NCI-H1930 (cell line): ENCODE measurements around the gene SLC26A1.
A peak's percentile ranks its signal among the peaks of the same experiment; 100 is the strongest.
"Not testable (repeated sequence)": the region's sequence is repeated elsewhere in the genome, so short reads cannot be mapped to it uniquely, and the experiment has no call there.

ENCODE experiments used
- DNase-seq, 2 experiments: peaks; one replicate each; lab custom pipeline; 2025; lab: John Stamatoyannopoulos, UW

The SLC26A1 gene

DNA sequence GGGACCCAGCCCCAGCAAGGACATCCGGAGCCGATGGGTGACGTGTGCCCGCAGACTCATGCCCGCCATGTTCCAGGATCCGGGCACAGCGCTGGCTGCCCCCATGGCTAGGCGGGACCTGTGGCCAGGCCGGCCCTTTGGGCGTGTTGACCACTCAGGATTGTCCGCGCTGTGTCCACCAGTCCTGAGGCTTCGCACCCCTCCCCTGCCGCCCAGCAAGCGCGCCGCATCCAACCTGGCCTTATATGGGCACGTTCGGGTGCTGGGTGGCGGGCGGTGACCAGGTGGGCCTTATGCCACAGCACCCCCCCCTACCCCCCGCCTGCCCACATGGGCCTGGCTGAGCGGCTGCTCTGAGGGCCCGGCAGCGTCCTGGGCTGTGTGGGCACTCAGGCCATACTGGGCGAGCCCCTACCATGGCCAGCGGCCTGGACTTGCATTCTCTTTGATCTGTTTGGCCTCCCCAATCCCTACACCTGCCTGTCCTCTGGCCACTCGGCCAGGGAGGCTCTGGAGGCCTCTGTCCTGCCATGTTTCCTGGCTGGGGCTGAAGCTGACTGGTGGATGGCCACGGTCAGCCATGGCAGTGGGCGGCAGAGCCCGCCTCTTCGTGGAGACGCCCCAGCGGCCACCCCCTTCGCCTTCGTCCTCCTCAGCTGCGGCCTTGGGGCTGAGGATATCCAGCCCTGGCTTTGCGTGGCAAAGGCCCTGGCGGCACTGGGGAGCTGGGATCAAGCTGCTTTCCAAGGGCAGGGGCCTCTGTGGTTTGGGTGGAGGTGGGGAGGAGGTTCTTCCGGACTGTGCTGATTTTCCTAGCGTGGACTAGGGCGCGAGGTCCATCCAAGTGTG is 20.2 kb upstream of the SLC26A1 start:
- DNase-seq, result no peak

DNA sequence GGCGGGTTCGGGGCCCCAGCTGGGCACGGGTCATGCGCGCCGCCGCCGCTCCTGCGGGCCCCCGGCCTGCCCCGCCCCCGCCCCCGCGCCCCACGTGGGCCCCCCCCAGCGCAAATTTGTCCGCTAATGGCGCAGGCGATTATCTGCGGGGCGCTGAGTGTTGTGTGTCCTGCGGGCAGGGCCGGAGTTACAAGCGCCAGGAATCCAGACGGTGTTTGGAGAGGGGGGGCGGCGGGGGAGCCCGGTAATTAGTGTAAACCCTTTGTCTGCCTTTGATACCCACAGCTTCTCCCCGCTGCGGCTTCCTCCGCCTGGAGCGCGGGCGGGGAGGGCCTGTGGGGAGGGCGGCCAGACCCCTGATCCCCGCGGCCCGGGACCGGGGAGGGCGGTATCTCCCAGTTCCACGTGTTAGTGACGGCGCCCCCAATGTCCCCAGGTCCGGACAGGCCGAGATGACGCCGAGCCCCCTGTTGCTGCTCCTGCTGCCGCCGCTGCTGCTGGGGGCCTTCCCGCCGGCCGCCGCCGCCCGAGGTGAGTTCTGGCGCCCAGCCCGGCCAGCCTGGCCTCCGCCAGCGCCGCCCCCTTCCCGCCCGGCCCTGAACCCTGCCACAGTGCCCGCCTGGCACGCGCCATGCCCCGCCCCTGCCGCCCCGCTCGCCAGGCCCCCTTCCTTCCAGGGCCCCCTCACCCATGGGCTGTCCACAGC is 19.0 kb upstream of the SLC26A1 start:
- no peak for DNase-seq

DNA sequence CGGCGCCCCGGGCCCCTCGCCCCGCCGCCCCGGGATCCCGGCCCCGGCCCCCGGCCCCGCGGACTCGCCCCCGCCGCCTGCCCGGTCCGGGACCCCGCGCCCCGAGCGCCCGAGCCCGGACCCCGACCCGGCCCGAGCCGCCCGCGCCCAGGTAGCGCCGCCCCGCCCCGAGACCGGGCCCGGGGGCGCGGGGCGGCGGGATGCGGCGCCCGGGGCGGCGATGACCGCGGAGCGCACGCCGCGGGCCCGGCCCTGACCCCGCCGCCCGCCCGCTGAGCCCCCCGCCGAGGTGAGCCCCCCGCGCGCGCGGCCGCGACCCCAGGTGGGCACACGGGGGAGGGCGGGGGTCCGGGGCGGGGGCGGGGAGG is 18.4 kb upstream of the SLC26A1 start:
- DNase-seq, result no peak

DNA sequence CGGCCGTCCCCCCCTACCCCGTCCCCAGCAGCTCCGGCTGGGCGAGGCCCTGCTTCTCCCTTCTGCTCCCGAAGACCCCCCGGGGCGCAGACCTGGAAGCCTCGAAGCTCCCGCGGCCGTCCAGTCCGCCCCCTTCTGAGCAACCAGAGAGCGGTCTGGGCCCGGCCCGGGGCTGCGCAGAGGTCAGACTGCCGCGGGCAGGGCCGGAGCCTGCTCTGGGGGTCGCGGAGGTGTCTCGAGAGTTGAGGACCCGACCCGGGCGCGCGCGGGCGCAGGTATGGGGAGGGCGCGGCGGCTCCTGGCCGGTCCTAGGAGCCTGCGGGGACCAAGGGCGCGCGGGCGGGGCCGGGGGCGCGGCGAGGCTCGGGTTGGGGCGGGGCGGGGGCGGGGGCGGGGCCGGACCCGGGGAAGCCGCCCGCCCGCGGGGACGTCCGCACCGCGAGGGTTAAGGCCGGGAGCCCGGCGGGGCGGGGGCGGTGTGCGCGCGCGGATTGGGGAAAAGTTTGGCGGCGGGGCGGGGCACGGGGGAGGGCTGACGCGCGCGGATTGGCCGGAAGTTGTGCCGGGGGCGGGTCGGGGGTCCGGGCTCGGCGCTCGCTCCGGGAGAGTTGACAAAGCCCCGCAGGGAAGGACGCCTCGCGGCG is 17.9 kb upstream of the SLC26A1 start, which contains the start of gene FGFRL1:
Gene FGFRL1, plus strand, starts transcription at position 605 of the 644 bp plus-strand sequence. CDS start 860 bp downstream, outside the sequence.
- peak; percentile 31 to 62 for DNase-seq

DNA sequence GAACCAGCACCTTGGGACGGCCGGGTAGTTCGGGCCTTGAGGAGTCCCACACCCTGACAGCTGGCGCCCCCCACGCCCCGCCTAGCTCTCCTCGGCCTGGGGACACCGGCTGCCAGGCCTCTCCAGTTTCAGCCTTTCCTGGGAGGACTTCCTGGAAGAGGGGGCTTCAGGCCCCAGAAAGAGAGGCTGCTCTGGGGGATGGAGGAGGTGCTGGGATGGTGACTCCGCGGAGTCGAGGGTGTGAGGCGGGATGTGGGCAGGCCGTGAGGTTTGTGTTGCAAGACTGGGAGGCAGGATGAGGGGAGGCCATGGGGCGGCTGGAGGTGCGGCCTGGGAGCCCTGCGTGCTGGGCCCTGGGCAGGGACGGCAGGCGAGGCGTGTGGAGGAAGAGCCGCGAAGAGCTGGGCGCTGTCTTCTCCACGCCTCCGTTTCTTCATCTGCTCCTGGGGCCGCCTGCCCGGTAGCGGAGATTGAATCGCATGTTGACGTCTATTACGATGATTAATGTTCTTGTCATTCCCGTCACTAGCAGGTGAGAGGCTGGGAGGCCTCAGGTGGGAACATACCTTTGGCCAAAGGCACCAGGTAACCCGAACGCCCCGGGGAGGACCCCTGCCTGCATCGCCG is 17.3 kb upstream of the SLC26A1 start:
- no peak for DNase-seq

DNA sequence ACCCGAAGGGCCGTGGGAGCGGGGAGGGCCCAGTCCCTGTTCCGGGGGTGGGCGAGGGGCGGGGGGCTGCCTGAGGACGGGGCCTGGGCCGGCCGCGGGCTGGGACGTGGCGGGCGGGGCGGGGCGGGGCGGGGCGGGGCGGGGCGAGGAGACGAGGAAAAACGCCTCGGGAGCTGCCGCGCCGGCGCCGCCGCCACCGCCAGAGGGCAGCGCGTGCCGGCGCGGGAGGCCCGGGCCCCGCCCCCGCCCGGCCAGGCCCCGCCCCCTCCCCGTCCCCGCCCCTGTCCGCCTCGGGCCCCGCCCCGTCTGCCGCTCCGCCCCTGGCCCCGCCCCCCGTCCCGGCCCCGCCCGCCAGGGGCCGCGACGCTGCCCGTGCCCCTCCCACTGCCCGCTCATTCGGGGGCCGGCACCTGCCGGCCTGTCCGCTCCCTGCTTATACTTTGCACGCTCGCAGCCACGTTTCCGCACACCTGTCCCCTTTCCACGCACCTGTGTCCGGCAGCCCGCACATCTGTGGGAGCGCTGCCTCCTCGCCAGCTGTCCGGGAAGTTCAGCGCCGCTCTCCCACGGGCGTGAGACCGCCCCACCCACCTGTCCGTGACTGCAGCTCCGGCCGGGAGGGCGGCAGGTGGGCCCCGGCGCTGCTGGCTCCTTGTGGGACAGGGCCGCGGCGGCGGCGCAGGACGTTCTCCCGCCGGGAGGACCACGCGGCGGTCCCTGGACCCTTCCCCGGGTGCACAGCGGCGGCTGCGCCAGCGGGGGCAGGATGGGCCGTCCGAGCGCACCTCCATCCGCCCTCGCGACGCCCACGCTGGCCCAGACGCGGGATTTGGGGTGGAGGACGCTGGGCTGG is 16.6 kb upstream of the SLC26A1 start:
- peak in 1 of 2 experiments; percentile 63 for DNase-seq

DNA sequence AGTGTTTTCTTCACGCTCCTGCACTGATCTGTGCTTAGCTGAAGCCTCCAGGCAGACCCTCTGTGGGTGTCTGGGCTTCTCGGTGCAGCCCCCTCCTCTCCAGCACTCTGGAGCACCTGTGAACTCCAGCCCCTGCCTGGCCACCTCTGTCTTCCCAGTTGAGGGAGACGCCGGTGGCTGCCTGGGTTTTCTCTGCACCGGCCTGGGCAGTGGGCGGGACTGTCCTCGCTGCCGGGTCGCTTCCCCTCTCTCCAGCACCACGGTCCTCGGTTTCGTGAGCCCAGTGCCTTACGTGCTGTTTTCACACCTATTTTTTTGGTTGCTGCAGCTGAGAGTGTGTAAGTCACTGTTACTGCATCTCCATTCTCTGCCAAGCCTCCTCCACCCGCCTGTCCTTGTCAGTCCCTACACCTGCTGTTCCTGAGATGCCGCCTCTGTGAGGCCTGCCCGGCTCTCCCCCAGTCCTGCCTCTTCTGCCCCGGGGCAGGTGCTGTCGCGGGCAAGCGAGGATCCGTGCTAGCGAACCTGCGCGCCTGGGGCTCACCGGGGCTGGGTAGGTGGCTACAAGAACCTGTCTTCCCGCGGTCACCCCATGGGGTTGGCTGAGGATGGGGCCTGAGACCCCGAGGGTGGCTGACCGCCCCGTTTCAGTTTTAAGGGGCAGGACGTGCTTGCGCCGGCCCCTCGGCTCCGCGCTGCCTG is 15.8 kb upstream of the SLC26A1 start:
- DNase-seq, result no peak

DNA sequence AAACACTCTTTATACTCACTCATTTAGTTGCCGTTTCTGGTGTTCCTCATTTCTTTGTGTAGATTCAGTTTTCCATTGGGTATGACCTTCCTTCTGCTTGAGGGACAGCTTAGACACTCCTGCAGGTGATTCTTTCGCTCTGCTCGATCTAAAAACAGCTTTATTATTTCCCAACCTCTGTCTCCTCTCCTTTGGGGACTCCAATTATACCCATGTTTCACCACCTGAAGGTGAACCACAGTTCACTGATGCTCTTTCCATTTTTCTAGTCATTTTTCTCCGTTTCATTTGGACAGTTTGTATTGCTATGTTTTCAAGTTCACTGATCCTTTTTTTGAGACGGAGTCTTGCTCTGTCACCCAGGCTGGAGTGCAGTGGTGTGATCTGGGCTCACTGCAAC is 13.7 kb upstream of the SLC26A1 start:
- no peak for DNase-seq

DNA sequence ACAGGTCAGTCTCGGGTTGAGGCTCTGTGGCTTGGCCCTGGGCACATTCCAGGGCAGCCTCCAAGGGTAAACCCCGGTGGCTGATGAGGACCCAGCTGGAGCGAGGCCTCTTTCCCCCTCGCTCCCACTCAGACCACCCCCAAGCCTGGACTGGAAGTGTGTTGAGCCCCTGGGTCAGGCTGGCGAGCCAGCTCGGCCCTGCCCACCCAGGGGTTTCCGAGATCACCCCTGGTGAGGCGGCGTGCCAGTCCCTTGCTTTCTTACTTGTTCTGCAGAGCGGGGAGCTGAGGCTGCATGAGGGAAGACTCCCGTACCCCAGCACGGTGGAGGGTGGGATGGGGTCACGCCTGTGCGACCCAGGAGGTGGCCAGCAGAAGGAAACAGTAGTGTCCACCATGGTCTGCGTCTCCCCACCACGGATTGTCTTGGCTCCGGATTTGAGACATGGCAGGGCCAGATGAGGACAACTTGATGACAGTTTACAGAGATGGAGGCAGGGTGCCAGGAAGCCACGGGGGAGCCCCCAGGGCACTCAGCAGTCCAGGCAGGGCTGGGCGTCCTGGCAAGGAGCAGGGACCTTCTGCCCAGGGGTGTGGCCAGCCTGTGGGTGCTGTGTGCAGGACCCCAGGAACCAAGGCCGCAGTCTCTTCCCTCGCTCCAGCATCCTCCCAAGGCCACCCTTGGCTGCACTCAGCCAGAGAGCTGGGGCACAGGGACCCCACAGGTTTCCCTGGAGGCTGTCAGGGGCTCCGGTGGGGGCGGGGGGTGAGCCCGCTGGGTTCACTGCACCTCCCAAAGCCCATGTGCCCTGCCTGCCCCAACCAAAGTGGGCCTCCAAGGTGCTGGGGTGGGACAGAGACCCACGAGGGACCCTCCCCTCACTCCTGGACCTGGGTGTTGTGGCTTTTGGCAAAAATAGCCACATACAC is 11.6 kb upstream of the SLC26A1 start:
- no peak for DNase-seq

DNA sequence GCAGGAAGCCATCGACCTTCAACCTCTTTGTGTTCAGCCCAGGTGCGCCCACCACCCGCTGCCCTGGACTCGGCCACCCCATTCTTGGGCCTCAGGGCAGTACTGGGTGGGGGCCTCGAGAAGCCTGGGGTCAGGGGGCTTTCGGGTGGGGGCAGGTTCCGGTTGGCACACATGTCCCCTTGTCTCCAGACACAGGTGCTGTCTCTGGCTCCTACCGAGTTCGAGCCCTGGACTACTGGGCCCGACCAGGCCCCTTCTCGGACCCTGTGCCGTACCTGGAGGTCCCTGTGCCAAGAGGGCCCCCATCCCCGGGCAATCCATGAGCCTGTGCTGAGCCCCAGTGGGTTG is 10.8 kb upstream of the SLC26A1 start:
- no peak for DNase-seq

DNA sequence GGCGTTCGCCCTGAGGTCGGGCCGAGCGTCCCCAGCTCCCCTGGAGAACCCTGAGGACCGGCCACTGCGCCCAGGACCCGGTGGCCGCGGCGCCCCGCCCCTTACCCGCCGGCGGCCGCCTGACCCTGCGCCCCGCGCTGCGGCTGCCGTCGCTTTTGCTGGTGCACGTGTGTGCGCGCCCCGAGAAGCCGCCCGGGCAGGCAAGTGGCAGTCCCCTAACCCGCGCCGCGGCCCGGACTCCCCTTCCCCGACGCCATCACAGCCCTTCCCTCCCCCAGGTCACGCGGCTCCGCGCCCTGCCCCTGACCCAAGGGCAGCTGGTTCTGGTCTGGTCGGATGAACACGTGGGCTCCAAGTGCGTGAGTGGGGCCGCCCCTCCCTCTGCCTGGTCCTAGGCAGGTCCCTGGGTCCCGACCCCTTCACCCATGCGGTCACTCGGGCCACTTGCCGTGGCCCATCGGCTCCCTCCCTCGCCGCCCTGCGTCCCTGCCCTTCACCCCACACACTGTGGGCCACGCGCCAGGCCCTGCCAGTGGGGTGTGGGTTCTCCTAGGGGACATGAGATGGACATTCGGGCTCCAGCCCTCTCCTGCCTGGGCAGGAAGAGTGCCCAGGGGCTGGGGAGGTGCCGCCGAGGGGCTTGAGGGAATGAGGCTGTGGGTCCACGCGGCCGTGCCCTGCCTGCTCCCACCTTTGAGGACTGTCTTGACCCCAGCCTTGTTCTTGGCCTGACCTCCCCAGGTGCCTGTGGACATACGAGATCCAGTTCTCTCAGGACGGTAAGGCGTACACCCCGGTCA is 10.3 kb upstream of the SLC26A1 start:
- no peak for DNase-seq

DNA sequence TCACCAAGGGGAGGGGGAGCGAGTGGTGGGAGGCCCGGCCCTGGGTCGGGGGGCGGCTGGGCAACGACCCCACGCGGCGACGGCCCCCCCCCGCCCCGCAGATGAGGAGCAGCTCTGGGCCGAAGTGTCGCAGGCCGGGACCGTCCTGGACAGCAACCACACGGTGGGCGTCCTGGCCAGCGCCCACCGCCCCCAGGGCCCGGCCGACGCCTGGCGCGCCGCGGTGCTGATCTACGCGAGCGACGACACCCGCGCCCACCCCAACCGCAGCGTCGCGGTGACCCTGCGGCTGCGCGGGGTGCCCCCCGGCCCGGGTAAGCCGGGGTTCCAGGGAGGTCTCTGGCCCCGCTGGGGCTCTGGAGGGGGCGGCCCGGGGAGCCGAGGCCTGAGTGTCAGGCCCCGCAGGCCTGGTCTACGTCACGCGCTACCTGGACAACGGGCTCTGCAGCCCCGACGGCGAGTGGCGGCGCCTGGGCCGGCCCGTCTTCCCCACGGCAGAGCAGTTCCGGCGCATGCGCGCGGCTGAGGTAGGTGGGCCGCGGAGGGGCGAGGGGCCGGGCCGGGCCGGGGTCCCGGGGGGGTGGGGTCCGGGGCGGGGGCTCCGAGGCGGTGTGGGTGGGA is 9.5 kb upstream of the SLC26A1 start:
- DNase-seq, result no peak

DNA sequence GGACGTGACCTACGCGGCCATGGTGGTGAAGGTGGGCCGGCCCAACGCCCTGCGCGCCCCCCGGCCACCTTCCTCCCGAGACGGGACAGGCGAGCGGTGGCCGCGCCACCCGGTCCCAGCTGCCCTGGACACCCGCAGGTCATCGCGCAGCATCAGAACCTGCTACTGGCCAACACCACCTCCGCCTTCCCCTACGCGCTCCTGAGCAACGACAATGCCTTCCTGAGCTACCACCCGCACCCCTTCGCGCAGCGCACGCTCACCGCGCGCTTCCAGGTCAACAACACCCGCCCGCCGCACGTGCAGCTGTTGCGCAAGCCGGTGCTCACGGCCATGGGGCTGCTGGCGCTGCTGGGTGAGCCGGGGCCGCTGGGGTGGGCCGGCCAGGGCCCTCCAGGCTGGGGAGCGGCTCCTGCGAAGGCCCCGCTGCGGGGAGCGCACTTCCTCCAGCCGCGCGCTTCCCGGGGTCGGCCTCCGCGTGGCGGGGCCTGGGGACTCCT is 9.0 kb upstream of the SLC26A1 start:
- no peak for DNase-seq

DNA sequence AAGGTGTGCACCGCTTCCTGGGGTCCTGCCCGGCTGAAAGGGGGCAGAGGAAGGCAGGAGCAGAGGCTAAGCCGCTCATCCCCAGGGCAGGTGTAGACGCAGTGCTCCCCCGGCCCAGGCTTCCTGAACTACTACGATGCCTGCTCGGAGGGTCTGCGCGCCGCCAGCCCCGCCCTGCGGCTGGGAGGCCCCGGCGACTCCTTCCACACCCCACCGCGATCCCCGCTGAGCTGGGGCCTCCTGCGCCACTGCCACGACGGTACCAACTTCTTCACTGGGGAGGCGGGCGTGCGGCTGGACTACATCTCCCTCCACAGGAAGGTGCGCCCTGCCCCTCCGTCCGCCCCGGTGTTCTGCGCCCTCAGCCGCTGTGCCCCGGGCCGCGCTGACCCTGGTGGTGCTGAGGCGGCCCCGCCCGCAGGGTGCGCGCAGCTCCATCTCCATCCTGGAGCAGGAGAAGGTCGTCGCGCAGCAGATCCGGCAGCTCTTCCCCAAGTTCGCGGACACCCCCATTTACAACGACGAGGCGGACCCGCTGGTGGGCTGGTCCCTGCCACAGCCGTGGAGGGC is 8.4 kb upstream of the SLC26A1 start:
- no peak for DNase-seq

DNA sequence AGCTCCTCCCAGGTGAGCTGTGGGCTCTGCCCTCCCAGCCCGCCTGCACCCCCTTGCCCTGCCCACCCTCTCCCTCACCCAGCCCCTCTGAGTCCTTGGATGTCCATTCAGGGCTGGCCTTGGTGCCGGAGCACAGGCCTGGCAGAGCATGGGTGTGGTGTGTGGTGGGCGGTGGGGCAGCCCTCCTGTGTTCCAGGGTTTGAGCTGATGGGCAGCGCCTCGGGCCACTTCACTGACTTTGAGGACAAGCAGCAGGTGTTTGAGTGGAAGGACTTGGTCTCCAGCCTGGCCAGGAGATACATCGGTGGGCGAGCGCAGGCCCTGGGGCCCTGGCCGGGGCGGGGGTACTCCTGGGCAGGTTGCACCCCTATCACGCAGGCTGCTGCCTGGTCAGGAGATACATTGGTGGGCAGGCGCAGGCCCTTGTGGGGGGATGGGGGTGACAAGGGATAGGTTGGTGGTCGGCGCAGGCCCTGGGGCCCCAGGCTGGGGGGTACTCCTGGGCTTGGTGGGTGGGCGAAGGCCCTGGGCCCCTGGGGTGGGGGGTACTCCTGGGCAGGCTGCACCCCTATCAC is 7.6 kb upstream of the SLC26A1 start:
- no peak for DNase-seq

DNA sequence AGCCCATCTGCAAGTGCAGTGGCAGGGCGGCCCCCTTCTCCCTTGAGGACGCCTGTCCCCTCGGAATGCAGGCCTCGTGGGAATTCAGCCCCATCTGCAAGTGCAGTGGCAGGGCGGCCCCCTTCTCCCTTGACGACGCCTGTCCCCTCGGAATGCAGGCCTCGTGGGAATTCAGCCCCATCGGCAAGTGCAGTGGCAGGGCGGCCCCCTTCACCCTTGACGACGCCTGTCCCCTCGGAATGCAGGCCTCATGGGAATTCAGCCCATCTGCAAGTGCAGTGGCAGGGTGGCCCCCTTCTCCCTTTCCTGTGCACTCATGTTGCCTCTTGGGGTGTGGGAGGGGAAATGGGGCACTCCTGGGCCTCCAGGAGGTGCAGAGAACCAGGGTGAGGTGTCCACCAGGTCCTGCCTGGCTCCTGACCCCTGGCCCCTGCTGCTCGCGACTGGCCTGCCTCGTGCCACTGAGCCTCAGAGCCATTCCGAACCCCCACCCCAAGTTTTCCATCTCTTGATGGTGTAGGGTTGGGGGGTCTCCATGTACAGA is 6.8 kb upstream of the SLC26A1 start:
- no peak for DNase-seq

DNA sequence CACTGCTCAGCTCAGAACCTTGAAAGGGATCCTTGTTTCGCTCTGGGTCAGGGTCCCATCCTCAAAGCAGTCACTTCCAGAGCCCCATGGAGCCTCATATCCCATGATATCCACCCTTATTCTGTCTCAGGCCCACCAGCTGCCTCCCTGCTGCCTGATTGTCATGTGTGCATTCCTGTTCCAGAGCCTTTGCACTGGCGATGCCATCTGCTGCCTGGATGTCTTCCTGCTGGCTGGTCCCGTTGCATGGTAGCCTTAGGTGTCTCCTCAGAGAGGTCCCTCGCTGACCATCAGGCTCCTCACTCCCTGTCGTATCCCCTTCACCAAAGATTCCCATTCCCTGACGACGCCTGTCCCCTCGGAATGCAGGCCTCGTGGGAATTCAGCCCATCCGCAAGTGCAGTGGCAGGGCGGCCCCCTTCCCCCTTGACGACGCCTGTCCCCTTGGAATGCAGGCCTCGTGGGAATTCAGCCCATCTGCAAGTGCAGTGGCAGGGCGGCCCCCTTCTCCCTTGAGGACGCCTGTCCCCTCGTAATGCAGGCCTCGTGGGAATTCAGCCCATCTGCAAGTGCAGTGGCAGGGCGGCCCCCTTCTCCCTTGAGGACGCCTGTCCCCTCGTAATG is 6.1 kb upstream of the SLC26A1 start:
- DNase-seq, result not testable (repeated sequence)
